Measurements from ENCODE around the gene TIMP3. TPM values are rescaled to one million over a fixed set of nuclear protein-coding genes. Genes with fewer than 3 reads are reported as not detected.
A peak's percentile ranks its signal among the peaks of the same experiment; 100 is the strongest.

TIMP3 gene
- total RNA-seq, 2 experiments from 2014 or later = 0.08 to 0.14 TPM

- no peak overlapping the region for H3K4me3 Mint-ChIP-seq
- H3K9me3 Mint-ChIP-seq = no peaks in the 10 kb centered on the region
- H3K4me1 Mint-ChIP-seq = peaks cover 6% of the 10 kb centered on the region
- peaks cover 37% of the 10 kb centered on the region for H3K27me3 Mint-ChIP-seq
- no peaks in the 10 kb centered on the region for H3K36me3 Mint-ChIP-seq
- H3K27ac Mint-ChIP-seq = no peak overlapping the region
- DNase-seq = peak; percentile 56
Measured at GRCh38 chr22:32796865-32797573, 4.5 kb upstream of the TIMP3 start.

- Mint-ChIP-seq H3K27me3 (peaks cover 60% of the 10 kb centered on the region), H3K9me3 (no peaks in the 10 kb centered on the region)
Measured at GRCh38 chr22:32799496-32799895, 2.0 kb upstream of the TIMP3 start.

GRCh38 chr22:32800158-32800882 lies 1.2 kb upstream of the TIMP3 start:
- no peak for DNase-seq
- Mint-ChIP-seq H3K4me1 (peaks cover 6% of the 10 kb centered on the region), H3K27me3 (peaks cover 64% of the 10 kb centered on the region), H3K4me3 (no peak overlapping the region), H3K36me3 (no peaks in the 10 kb centered on the region), H3K27ac (no peak overlapping the region), H3K9me3 (no peaks in the 10 kb centered on the region)

More at GRCh38 chr22:32799496-32799895, 2.0 kb upstream of the TIMP3 start:
- no peaks in the 10 kb centered on the region for H3K36me3 Mint-ChIP-seq
- H3K4me3 Mint-ChIP-seq = no peak overlapping the region
- peaks cover 6% of the 10 kb centered on the region for H3K4me1 Mint-ChIP-seq
- H3K27ac Mint-ChIP-seq = no peak overlapping the region
- no peak for DNase-seq

GRCh38 chr22:32800994-32801536 lies 440 bp upstream of the TIMP3 start:
- no peak for DNase-seq
- Mint-ChIP-seq H3K27ac (no peak overlapping the region), H3K27me3 (peaks cover 64% of the 10 kb centered on the region), H3K4me3 (no peak overlapping the region), H3K4me1 (peaks cover 6% of the 10 kb centered on the region), H3K36me3 (no peaks in the 10 kb centered on the region), H3K9me3 (no peaks in the 10 kb centered on the region)

GRCh38 chr22:32802237-32802765 lies 796 bp downstream of the TIMP3 start:
- no peaks in the 10 kb centered on the region for H3K36me3 Mint-ChIP-seq
- DNase-seq = no peak
- no peaks in the 10 kb centered on the region for H3K9me3 Mint-ChIP-seq
- H3K4me1 Mint-ChIP-seq = peaks cover 2% of the 10 kb centered on the region
- no peak overlapping the region for H3K27ac Mint-ChIP-seq
- peaks cover 62% of the 10 kb centered on the region for H3K27me3 Mint-ChIP-seq
- no peak overlapping the region for H3K4me3 Mint-ChIP-seq

- Mint-ChIP-seq H3K36me3 (no peaks in the 10 kb centered on the region), H3K4me1 (peaks cover 2% of the 10 kb centered on the region), H3K27me3 (peaks cover 62% of the 10 kb centered on the region), H3K9me3 (no peaks in the 10 kb centered on the region), H3K27ac (no peak overlapping the region), H3K4me3 (no peak overlapping the region)
- no peak for DNase-seq
Measured at GRCh38 chr22:32803020-32803737, 1.7 kb downstream of the TIMP3 start.

GRCh38 chr22:32803738-32804435 lies 2.4 kb downstream of the TIMP3 start:
- Mint-ChIP-seq H3K4me3 (no peak overlapping the region), H3K36me3 (no peaks in the 10 kb centered on the region), H3K27ac (no peak overlapping the region), H3K9me3 (no peaks in the 10 kb centered on the region), H3K27me3 (peaks cover 59% of the 10 kb centered on the region), H3K4me1 (peaks cover 2% of the 10 kb centered on the region)
- DNase-seq = no peak

GRCh38 chr22:32804531-32805360 lies 3.2 kb downstream of the TIMP3 start:
- DNase-seq = no peak
- no peak overlapping the region for H3K4me3 Mint-ChIP-seq
- H3K27me3 Mint-ChIP-seq = peaks cover 51% of the 10 kb centered on the region
- no peaks in the 10 kb centered on the region for H3K36me3 Mint-ChIP-seq
- no peaks in the 10 kb centered on the region for H3K9me3 Mint-ChIP-seq
- peaks cover 2% of the 10 kb centered on the region for H3K4me1 Mint-ChIP-seq
- no peak overlapping the region for H3K27ac Mint-ChIP-seq

GRCh38 chr22:32805361-32805881 lies 3.9 kb downstream of the TIMP3 start:
- DNase-seq = no peak
- H3K4me1 Mint-ChIP-seq = peaks cover 2% of the 10 kb centered on the region
- no peak overlapping the region for H3K27ac Mint-ChIP-seq
- no peaks in the 10 kb centered on the region for H3K9me3 Mint-ChIP-seq
- H3K4me3 Mint-ChIP-seq = no peak overlapping the region
- peaks cover 48% of the 10 kb centered on the region for H3K27me3 Mint-ChIP-seq
- H3K36me3 Mint-ChIP-seq = no peaks in the 10 kb centered on the region

- Mint-ChIP-seq H3K27ac (no peak overlapping the region), H3K27me3 (peaks cover 46% of the 10 kb centered on the region), H3K4me3 (no peak overlapping the region), H3K9me3 (no peaks in the 10 kb centered on the region), H3K36me3 (no peaks in the 10 kb centered on the region), H3K4me1 (no peaks in the 10 kb centered on the region)
- no peak for DNase-seq
Measured at GRCh38 chr22:32806296-32806695, 4.8 kb downstream of the TIMP3 start.

- DNase-seq = no peak
- no peak overlapping the region for H3K27ac Mint-ChIP-seq
- H3K9me3 Mint-ChIP-seq = no peaks in the 10 kb centered on the region
- no peak overlapping the region for H3K4me3 Mint-ChIP-seq
- H3K27me3 Mint-ChIP-seq = peaks cover 34% of the 10 kb centered on the region
- no peaks in the 10 kb centered on the region for H3K4me1 Mint-ChIP-seq
- no peaks in the 10 kb centered on the region for H3K36me3 Mint-ChIP-seq
Measured at GRCh38 chr22:32808038-32808445, 6.5 kb downstream of the TIMP3 start.

- H3K36me3 Mint-ChIP-seq = no peaks in the 10 kb centered on the region
- no peak overlapping the region for H3K4me3 Mint-ChIP-seq
- H3K27me3 Mint-ChIP-seq = peaks cover 21% of the 10 kb centered on the region
- H3K4me1 Mint-ChIP-seq = no peaks in the 10 kb centered on the region
- no peak overlapping the region for H3K27ac Mint-ChIP-seq
- DNase-seq = no peak
- no peaks in the 10 kb centered on the region for H3K9me3 Mint-ChIP-seq
Measured at GRCh38 chr22:32809786-32810554, 8.5 kb downstream of the TIMP3 start.

GRCh38 chr22:32810555-32811133 lies 9.1 kb downstream of the TIMP3 start:
- H3K4me3 Mint-ChIP-seq = no peak overlapping the region
- H3K4me1 Mint-ChIP-seq = no peaks in the 10 kb centered on the region
- no peaks in the 10 kb centered on the region for H3K9me3 Mint-ChIP-seq
- H3K27me3 Mint-ChIP-seq = peaks cover 17% of the 10 kb centered on the region
- no peak overlapping the region for H3K27ac Mint-ChIP-seq
- H3K36me3 Mint-ChIP-seq = no peaks in the 10 kb centered on the region
- DNase-seq = no peak

All from activated naive CD8-positive, alpha-beta T cell treated with anti-CD3 and anti-CD28 coated beads for 36 hours (primary cell).